Uterus (tissue), 4 donors: Measurements from ENCODE around the gene KIRREL3. TPM values are rescaled to one million over a fixed set of nuclear protein-coding genes. Genes with fewer than 3 reads are reported as not detected.

Experiments used
- DNase-seq, 2 donors: peaks; one replicate each; pipeline ENCODE4 v3.0.0-alpha.2; 2019 to 2020
- H3K27ac ChIP-seq, 2 donors: fragments of 200-600 bp; sonication (generic); 1 replicate in 1 of 2; 2 replicates in 1 of 2; pipeline ENCODE4 v1.5.1; 2016 to 2018
- H3K27me3 ChIP-seq, 2 donors: fragments of 200-600 bp; sonication (generic); one replicate each; pipeline ENCODE4 v1.5.1; 2018 to 2019; ENCODE audit warnings: control low read depth in 1 of 2
- H3K36me3 ChIP-seq, 2 donors: fragments of 200-600 bp; sonication (generic); one replicate each; pipeline ENCODE4 v1.5.1; 2019; ENCODE audit warnings: control low read depth in 1 of 2
- H3K4me1 ChIP-seq, 2 donors: fragments of 200-600 bp; sonication (generic); one replicate each; pipeline ENCODE4 v1.5.1; 2018 to 2019; ENCODE audit warnings: control low read depth in 1 of 2
- H3K4me3 ChIP-seq, 2 donors: fragments of 200-600 bp; sonication (generic); 1 replicate in 1 of 2; 2 replicates in 1 of 2; pipeline ENCODE4 v1.5.1; 2018 to 2019; ENCODE audit warnings: mild to moderate bottlenecking in 1 of 2
- H3K9me3 ChIP-seq, 2 donors: fragments of 200-600 bp; sonication (generic); one replicate each; pipeline ENCODE4 v1.5.1; 2019; ENCODE audit warnings: control low read depth in 1 of 2
- POLR2A ChIP-seq, 2 donors: fragments of 450-650 bp; IDR thresholded peaks; one replicate each; pipeline ENCODE4 v1.6.1; 2016; ENCODE audit warnings: antibody characterized with exemption in 2 of 2, mild to moderate bottlenecking in 1 of 2, moderate library complexity in 1 of 2
- intact Hi-C: fragments of 100-400 bp; cut with DNase I; formaldehyde crosslinking; loops from one replicate; pipeline ENCODE4 v1.15.1; 2023; ENCODE audit warnings: low total_unique reads
- total RNA-seq, 4 donors: library from RNA; depleted of rRNA in 3 of 4; stranded (reverse); fragments of >200 nt in 3 of 4; gene quantifications; one replicate each; pipeline versions ENCODE4 v1.1.0 to v1.2.4, GENCODE V29; 2014 to 2023
- TF ChIP-seq, protein P1 (sequence below), 4 experiments: fragments of 200-600 bp in 2 of 4; fragments of 450-650 bp in 2 of 4; sonication (generic) in 2 of 4; IDR thresholded peaks; one replicate each; pipeline ENCODE4 v1.5.1; 2016 to 2019; ENCODE audit warnings: antibody characterized with exemption in 4 of 4, mild to moderate bottlenecking in 2 of 4, moderate library complexity in 1 of 4
- donor health status: DM: yes; HTN: yes; CAD: no.

The KIRREL3 gene
- total RNA-seq, 4 donors from 2014 or later: 10.0 TPM; not detected in 3

DNA sequence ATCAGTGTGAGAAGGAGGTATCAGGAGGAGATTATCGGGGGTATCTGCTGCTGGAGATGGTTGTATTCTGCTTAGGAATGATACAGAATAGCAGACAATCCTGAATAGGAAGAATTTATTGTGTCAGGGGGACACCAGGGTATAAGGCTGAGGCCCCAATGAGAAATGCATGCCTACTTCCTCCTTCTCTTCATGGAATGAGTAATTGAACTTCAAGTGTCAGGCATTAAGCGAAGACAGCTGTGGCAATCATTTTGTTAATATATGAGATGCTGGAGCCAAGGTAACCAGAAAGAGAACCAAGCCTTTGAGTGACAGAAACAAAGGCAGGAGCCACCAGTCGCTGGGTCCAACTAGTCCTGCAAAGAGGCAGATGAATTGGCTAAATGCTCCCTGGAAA lies 49.1 kb downstream of the KIRREL3 start:
- no peaks in the 10 kb centered on the region for H3K36me3 ChIP-seq
- H3K9me3 ChIP-seq: no peaks in the 10 kb centered on the region
- no peak for DNase-seq
- H3K4me3 ChIP-seq: no peak overlapping the region
- intact Hi-C loops: no loop called here
- no peak overlapping the region for H3K27ac ChIP-seq
- H3K27me3 ChIP-seq: no peaks in the 10 kb centered on the region
- TF ChIP-seq, protein P1, sequence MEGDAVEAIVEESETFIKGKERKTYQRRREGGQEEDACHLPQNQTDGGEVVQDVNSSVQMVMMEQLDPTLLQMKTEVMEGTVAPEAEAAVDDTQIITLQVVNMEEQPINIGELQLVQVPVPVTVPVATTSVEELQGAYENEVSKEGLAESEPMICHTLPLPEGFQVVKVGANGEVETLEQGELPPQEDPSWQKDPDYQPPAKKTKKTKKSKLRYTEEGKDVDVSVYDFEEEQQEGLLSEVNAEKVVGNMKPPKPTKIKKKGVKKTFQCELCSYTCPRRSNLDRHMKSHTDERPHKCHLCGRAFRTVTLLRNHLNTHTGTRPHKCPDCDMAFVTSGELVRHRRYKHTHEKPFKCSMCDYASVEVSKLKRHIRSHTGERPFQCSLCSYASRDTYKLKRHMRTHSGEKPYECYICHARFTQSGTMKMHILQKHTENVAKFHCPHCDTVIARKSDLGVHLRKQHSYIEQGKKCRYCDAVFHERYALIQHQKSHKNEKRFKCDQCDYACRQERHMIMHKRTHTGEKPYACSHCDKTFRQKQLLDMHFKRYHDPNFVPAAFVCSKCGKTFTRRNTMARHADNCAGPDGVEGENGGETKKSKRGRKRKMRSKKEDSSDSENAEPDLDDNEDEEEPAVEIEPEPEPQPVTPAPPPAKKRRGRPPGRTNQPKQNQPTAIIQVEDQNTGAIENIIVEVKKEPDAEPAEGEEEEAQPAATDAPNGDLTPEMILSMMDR (IDR thresholded peaks at IDR 0.05): no peak
- TF ChIP-seq POLR2A (IDR thresholded peaks at IDR 0.05): no peak
- H3K4me1 ChIP-seq: no peaks in the 10 kb centered on the region

DNA sequence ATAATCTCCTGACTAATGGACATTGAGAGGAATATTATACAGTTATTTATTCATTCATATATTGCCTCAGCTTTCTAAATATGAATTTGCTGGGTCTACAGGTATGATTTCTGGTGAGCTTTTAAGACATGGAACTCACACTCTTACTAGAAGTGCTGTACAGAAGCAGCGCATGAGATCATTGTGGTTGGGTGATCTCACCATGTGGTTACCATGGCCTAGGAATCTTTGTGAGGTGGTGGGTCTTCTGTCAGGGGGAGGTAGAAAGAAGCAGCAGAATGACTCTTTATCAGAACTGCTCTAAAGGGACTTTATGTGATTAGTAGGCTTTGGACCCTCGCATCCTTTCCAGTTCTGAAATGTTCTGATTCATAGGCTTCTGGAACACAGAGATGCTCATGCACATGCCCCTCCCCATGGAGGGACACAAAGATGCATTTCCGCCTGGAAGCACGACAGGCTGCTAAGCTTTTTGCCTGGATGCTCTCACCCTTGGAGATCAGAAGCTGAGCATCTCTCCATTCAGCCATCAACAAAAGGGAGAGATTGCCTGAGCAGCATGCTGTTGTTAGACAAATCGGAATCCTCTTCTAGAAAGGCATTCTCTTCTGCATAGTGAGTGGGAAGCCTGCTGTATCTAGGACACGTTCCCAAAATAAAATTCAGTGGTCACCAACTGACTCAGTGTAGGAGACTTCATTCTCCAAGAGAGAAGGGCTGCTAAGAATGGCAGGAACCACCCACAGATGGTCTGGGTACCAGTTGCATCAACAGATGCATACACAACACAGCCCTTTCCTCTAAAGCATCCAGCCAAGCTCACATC lies 51.3 kb downstream of the KIRREL3 start:
- Histone ChIP-seq H3K27me3 (no peaks in the 10 kb centered on the region), H3K4me3 (no peak overlapping the region), H3K9me3 (no peaks in the 10 kb centered on the region), H3K4me1 (no peaks in the 10 kb centered on the region), H3K36me3 (no peaks in the 10 kb centered on the region), H3K27ac (no peak overlapping the region)
- TF ChIP-seq POLR2A (IDR thresholded peaks at IDR 0.05): no peak
- TF ChIP-seq, protein P1 (IDR thresholded peaks at IDR 0.05): no peak
- no peak for DNase-seq
- intact Hi-C loops: no loop called here

DNA sequence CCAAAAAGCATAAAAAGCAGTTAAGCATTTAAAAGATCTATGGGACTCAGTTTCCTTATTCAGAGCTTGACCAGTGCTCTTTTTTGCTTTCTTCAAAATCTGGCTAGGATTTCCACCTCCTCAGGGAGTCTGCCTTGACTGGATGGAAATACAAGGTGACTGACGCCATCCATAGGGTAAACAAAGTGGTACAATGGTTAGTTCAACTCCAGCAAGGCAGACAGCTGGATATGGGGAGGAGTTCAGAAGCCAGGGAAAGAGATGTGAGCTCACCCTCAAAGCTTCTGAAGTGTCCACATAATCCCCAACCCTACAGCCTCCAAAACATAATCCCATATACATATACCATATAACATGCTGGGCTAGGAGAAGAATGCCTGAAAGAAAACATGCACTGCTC lies 52.0 kb downstream of the KIRREL3 start:
- H3K36me3 ChIP-seq: no peaks in the 10 kb centered on the region
- DNase-seq: no peak
- no peak overlapping the region for H3K4me3 ChIP-seq
- intact Hi-C loops: no loop called here
- H3K9me3 ChIP-seq: no peaks in the 10 kb centered on the region
- no peaks in the 10 kb centered on the region for H3K4me1 ChIP-seq
- H3K27me3 ChIP-seq: no peaks in the 10 kb centered on the region
- H3K27ac ChIP-seq: no peak overlapping the region
- no peak for TF ChIP-seq POLR2A (IDR thresholded peaks at IDR 0.05)
- TF ChIP-seq, protein P1 (IDR thresholded peaks at IDR 0.05): no peak

DNA sequence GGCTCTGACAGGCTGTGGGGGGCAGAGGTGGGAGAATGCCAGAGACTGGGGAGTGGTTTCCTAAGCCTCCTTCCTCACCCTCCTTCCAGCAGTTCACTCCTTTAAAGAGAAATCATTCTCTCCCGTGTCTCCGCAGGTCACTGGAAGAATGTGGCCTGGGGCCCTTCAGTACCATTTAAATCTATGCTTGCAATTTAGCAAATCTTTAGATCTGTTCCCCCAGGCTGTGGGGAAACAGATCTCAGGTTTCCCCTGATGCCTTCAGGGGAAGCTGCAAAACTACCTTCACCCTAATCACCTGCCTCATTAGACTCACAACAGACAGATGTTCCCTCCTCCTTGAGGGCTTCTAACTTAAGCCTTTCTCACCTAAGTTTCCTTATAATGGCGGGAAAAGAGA lies 55.3 kb downstream of the KIRREL3 start:
- Histone ChIP-seq H3K4me1 (no peaks in the 10 kb centered on the region), H3K36me3 (no peaks in the 10 kb centered on the region), H3K9me3 (no peaks in the 10 kb centered on the region), H3K4me3 (no peak overlapping the region), H3K27ac (no peak overlapping the region), H3K27me3 (no peaks in the 10 kb centered on the region)
- intact Hi-C loops: no loop called here
- no peak for DNase-seq
- no peak for TF ChIP-seq POLR2A (IDR thresholded peaks at IDR 0.05)
- TF ChIP-seq, protein P1 (IDR thresholded peaks at IDR 0.05): no peak

DNA sequence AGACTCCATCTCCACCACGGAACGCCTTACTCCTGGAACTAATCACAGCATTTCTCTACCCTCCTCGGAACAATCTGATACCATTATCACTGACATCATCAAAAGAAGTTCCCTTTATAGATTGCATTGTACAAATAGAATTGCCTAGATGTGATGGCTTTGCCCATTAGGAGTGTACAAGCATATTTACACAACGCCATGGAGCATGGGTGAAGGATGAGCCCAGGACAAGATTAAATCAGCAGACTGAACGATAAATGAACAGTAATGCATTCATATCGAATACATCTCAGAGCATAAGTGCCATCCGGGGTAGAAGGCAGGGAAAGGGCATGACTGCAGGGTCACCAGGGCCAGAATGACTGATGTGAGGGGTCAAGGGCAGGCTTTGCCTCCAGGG lies 57.3 kb downstream of the KIRREL3 start:
- TF ChIP-seq, protein P1 (IDR thresholded peaks at IDR 0.05): no peak
- Histone ChIP-seq H3K27me3 (no peaks in the 10 kb centered on the region), H3K27ac (no peak overlapping the region), H3K9me3 (no peaks in the 10 kb centered on the region), H3K36me3 (no peaks in the 10 kb centered on the region), H3K4me3 (no peak overlapping the region), H3K4me1 (no peaks in the 10 kb centered on the region)
- intact Hi-C loops: no loop called here
- DNase-seq: no peak
